A549 (cell line): ENCODE measurements around the gene SLC16A14. TPM values are rescaled to one million over a fixed set of nuclear protein-coding genes. Genes with fewer than 3 reads are reported as not detected.

ENCODE experiments used
- ATAC-seq, 2 experiments: fragments of 200-7000 bp in 1 of 2; fragments of >200 bp in 1 of 2; cut with Nextera tagmentation in 1 of 2; cut with Tn5 transposase in 1 of 2; 3 replicates each; pipeline versions ENCODE4 v1.8.0 to v1.9.1; 2018 to 2020; ENCODE audit warnings: mild to moderate bottlenecking in 1 of 2, moderate library complexity in 1 of 2
- CTCF ChIA-PET: fragments of 300-600 bp; sonication (Branson Sonifier 250); formaldehyde crosslinking; extraction: SDS; loops from one replicate; lab custom pipeline; 2021; ENCODE audit warnings: antibody characterized with exemption, inconsistent platforms; lab: Yijun Ruan, JAX
- POLR2A ChIA-PET: fragments of 350-600 bp; formaldehyde crosslinking; extraction: SDS; loops from one replicate; lab custom pipeline; 2021; ENCODE audit warnings: antibody characterized with exemption, inconsistent platforms; lab: Yijun Ruan, JAX
- DNase-seq, 2 experiments: peaks; one replicate each; pipeline versions ENCODE4 v3.0.0 to v3.0.0-alpha.2; 2011 to 2016; ENCODE audit warnings: low read depth in 1 of 2, low spot score in 1 of 2
- FAIRE-seq: peaks from 2 replicates; lab custom pipeline; 2011; peaks lifted over from hg19 to GRCh38; lab: Jason Lieb, UNC
- H3K27ac ChIP-seq, 2 experiments: fragments of >200 bp; sonication (Bioruptor Twin); formaldehyde crosslinking; 3 replicates each; pipeline ENCODE4 v1.5.1; 2016 to 2017
- H3K4me1 ChIP-seq: fragments of >200 bp; sonication (Bioruptor Twin); formaldehyde crosslinking; 3 replicates; pipeline ENCODE4 v1.6.1; 2016
- H3K4me2 ChIP-seq: fragments of >200 bp; sonication (Bioruptor Twin); formaldehyde crosslinking; 3 replicates; pipeline ENCODE4 v1.6.1; 2016
- H3K4me3 ChIP-seq: fragments of >200 bp; sonication (Bioruptor Twin); formaldehyde crosslinking; 3 replicates; pipeline ENCODE4 v1.5.1; 2016
- H3K9me3 ChIP-seq: fragments of >200 bp; sonication (Bioruptor Twin); formaldehyde crosslinking; 3 replicates; pipeline ENCODE4 v1.6.1; 2016
- ATOH8 ChIP-seq: fragments of 250-450 bp; sonication (Bioruptor Pico); IDR thresholded peaks from 2 replicates; pipeline ENCODE4 v1.5.0; 2020; ENCODE audit warnings: low read depth, mild to moderate bottlenecking, moderate library complexity
- EHMT2 ChIP-seq: fragments of 200-600 bp; sonication (generic); IDR thresholded peaks from 2 replicates; pipeline ENCODE4 v1.6.1; 2016; ENCODE audit warnings: antibody characterized with exemption, low read depth, mild to moderate bottlenecking, moderate library complexity
- ELK1 ChIP-seq: fragments of 150-350 bp; IDR thresholded peaks from 2 replicates; pipeline ENCODE4 v1.6.1; 2014; ENCODE audit warnings: low read depth, mild to moderate bottlenecking, low read length
- FOSL2 ChIP-seq, 2 experiments: fragments of 450-650 bp in 1 of 2; fragments of >200 bp in 1 of 2; sonication (Bioruptor Twin) in 1 of 2; formaldehyde crosslinking; IDR thresholded peaks; 2 replicates each; pipeline versions ENCODE4 v1.5.0 to v1.6.1; 2016 to 2020; ENCODE audit warnings: mild to moderate bottlenecking in 1 of 2, moderate library complexity in 1 of 2
- GATA3 ChIP-seq: IDR thresholded peaks from 2 replicates; pipeline ENCODE4 v1.6.1; 2012; ENCODE audit warnings: borderline replicate concordance
- HOXB5 ChIP-seq: fragments of 250-450 bp; sonication (Bioruptor Pico); IDR thresholded peaks from 2 replicates; pipeline ENCODE4 v1.5.0; 2020; ENCODE audit warnings: mild to moderate bottlenecking, moderate library complexity
- MAFK ChIP-seq: fragments of 450-650 bp; IDR thresholded peaks from 2 replicates; pipeline ENCODE4 v1.6.1; 2014; ENCODE audit not compliant: partially characterized antibody
- MYC ChIP-seq: IDR thresholded peaks from 2 replicates; pipeline ENCODE4 v1.6.1; 2012; ENCODE audit warnings: mild to moderate bottlenecking, inconsistent platforms, low read length, improper control_type of control experiment, borderline replicate concordance
- NFE2L2 ChIP-seq: fragments of 150-350 bp; conservative IDR thresholded peaks from 2 replicates; pipeline ENCODE4 v1.6.1; 2014; ENCODE audit warnings: low read length
- REST ChIP-seq: fragments of 200-600 bp; sonication (generic); IDR thresholded peaks from 2 replicates; pipeline ENCODE4 v1.6.1; 2016; ENCODE audit warnings: antibody characterized with exemption, mild to moderate bottlenecking, moderate library complexity
- RFX5 ChIP-seq: fragments of 450-650 bp; IDR thresholded peaks from 2 replicates; pipeline ENCODE4 v1.7.1; 2014; ENCODE audit warnings: antibody characterized with exemption, mild to moderate bottlenecking, moderate library complexity
- SREBF2 ChIP-seq: fragments of 450-650 bp; IDR thresholded peaks from 2 replicates; pipeline ENCODE4 v1.6.1; 2014; ENCODE audit warnings: mild to moderate bottlenecking, moderate library complexity
- TFCP2L1 ChIP-seq: fragments of 250-450 bp; sonication (Bioruptor Pico); IDR thresholded peaks from 2 replicates; pipeline ENCODE4 v1.5.0; 2021; ENCODE audit warnings: mild to moderate bottlenecking
- USF2 ChIP-seq: fragments of 450-650 bp; IDR thresholded peaks from 2 replicates; pipeline ENCODE4 v1.6.1; 2014; ENCODE audit warnings: antibody characterized with exemption
- ZSCAN20 ChIP-seq: fragments of 250-450 bp; sonication (Bioruptor Pico); IDR thresholded peaks from 2 replicates; pipeline ENCODE4 v1.8.0; 2022; ENCODE audit warnings: mild to moderate bottlenecking, moderate library complexity
- WGBS: methylation state at CpG from one replicate; pipeline ENCODE4 v1.1.6; 2017; ENCODE audit errors: missing lambda C conversion rate; 5-methylcytosine and 5-hydroxymethylcytosine counted together
- polyA plus RNA-seq, 4 experiments: library from polyadenylated mRNA; depleted of rRNA in 3 of 4; stranded (reverse); fragments of >200 nt; fragmentation: RNase III in 1 of 4; extraction: RNeasy Plus Mini Kit Qiagen cat#74134 plus additional on column Dnase treatment in 1 of 4; gene quantifications; 2 replicates in 3 of 4; 3 replicates in 1 of 4; pipeline ENCODE4 v1.2.3, GENCODE V29; 2011 to 2017

The SLC16A14 gene
- polyA plus RNA-seq, 2 of the 4 experiments (the other 2 are of a cell fraction) = 0.37 to 1.1 TPM

- Histone ChIP-seq H3K4me3 (no peak overlapping the region), H3K27ac (peak overlapping the region; percentile 19 to 51; a peak in 2 of 6 replicates), H3K4me2 (peak overlapping the region; percentile 56), H3K4me1 (peaks cover 23% of the 10 kb centered on the region; the same call in 2 of the 3 replicates), H3K9me3 (no peaks in the 10 kb centered on the region)
- ATAC-seq = peak; percentile 86 to 91
- DNase-seq = peak in 1 of 2 experiments; percentile 33
- FAIRE-seq = no peak
- POLR2A ChIA-PET = no interaction called here
- TF ChIP-seq FOSL2 (IDR thresholded peaks at IDR 0.05) = no peak
- TF ChIP-seq FOSL2 (CRISPR knock-in tag; IDR thresholded peaks at IDR 0.05) = peak; percentile 26; the same call in 1 of the 2 replicates
- no peak for TF ChIP-seq SREBF2
- TF ChIP-seq HOXB5 (CRISPR knock-in tag) = no peak
- no peak for TF ChIP-seq USF2
- no peak for TF ChIP-seq NFE2L2
- TF ChIP-seq ZSCAN20 = no peak
- peak; percentile 57 for TF ChIP-seq MAFK
- TF ChIP-seq TFCP2L1 (CRISPR knock-in tag) = no peak
- TF ChIP-seq MYC = no peak
- no peak for TF ChIP-seq ATOH8 (CRISPR knock-in tag)
- no peak for TF ChIP-seq EHMT2
- TF ChIP-seq GATA3 = no peak
- no peak for TF ChIP-seq ELK1
- no peak for TF ChIP-seq REST
- CTCF ChIA-PET = interaction anchor here (0.8 to 6.0 kb wide), 5 partner anchors 9 to 106 kb away, joined by 3 to 44 read pairs (median 3); no protein-coding TSS in a partner anchor
- 86% methylated on average over 2 of the region's 2 CpGs for WGBS
Observed at GRCh38 chr2:230053753-230054478, 14.8 kb downstream of the SLC16A14 start.

DNA sequence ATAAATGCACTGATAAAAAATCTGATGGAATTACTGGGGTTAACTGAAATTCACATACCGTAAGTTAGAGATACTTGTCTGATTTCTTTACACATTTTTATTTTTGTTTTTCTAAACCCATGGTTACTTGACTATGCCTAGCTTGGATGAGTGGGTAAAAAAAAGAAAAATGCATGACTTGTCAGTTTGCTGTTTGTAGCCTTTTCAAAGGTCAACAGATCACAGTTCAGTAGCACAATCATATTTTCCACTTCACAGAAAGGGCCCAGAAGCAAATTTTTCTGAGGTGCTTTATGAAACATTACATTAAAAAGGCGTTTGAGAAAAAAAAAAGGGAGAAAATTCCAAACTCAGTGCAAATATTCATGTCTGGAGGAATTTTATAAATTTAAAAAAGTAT lies 16.4 kb downstream of the SLC16A14 start:
- no peak for ATAC-seq

More for the DNA sequence above, 16.4 kb downstream of the SLC16A14 start:
- H3K27ac ChIP-seq = no peak overlapping the region
- FAIRE-seq = no peak
- H3K4me3 ChIP-seq = no peak overlapping the region
- peak in 1 of 2 experiments; percentile 41 for DNase-seq
- no peak for TF ChIP-seq RFX5
- peak; percentile 28 for TF ChIP-seq MAFK
- ChIA-PET POLR2A (no interaction called here), CTCF (interaction anchor here (0.7 to 6.0 kb wide), 4 partner anchors 10 to 1826 kb away, joined by 3 to 44 read pairs (median 3); no protein-coding TSS in a partner anchor)
- peaks cover 23% of the 10 kb centered on the region; the same call in 2 of the 3 replicates for H3K4me1 ChIP-seq
- no peaks in the 10 kb centered on the region for H3K9me3 ChIP-seq
- H3K4me2 ChIP-seq = no peak overlapping the region
- WGBS = 60% methylated on average over 2 of the region's 2 CpGs
